CD14-positive monocyte (primary cell): ENCODE data around the gene DLG4. TPM values are rescaled to one million over a fixed set of nuclear protein-coding genes. Genes with fewer than 3 reads are reported as not detected.

Experiments used
- DNase-seq, 3 donors: peaks; one replicate each; pipeline ENCODE4 v3.0.0-alpha.2; 2011 to 2022
- H2AFZ ChIP-seq: 2 replicates; pipeline ENCODE4 v1.6.0; 2012; ENCODE audit warnings: mild to moderate bottlenecking, low read depth, low read length, inconsistent platforms; ENCODE audit not compliant: insufficient read depth, poor library complexity, severe bottlenecking
- H3K27ac ChIP-seq, 2 donors: 1 replicate in 1 of 2; 2 replicates in 1 of 2; pipeline ENCODE4 v1.5.1; 2012 to 2013; ENCODE audit warnings: low read length in 2 of 2, control low read depth in 1 of 2, inconsistent platforms in 1 of 2, low read depth in 1 of 2, mild to moderate bottlenecking in 1 of 2
- H3K27me3 ChIP-seq, 2 donors: one replicate each; pipeline versions ENCODE4 v1.6.0 to v1.6.1; 2011 to 2013; ENCODE audit warnings: low read length in 2 of 2; ENCODE audit not compliant: control insufficient read depth in 2 of 2, insufficient read depth in 2 of 2
- H3K36me3 ChIP-seq, 2 donors: replicated peaks in 1 of 2; 1 replicate in 1 of 2; 2 replicates in 1 of 2; pipeline versions ENCODE4 v1.5.1 to v1.6.1; 2012 to 2013; ENCODE audit warnings: low read length in 2 of 2, control low read depth in 1 of 2, inconsistent platforms in 1 of 2, mild to moderate bottlenecking in 1 of 2; ENCODE audit not compliant: insufficient read depth in 2 of 2, control insufficient read depth in 1 of 2
- H3K4me1 ChIP-seq, 2 donors: 1 replicate in 1 of 2; 2 replicates in 1 of 2; pipeline versions ENCODE4 v1.5.1 to v1.6.1; 2012 to 2013; ENCODE audit warnings: low read length in 2 of 2, control low read depth in 1 of 2, inconsistent platforms in 1 of 2, mild to moderate bottlenecking in 1 of 2, moderate library complexity in 1 of 2; ENCODE audit not compliant: insufficient read depth in 2 of 2, control insufficient read depth in 1 of 2
- H3K4me2 ChIP-seq: replicated peaks from 2 replicates; pipeline ENCODE3; 2012; ENCODE audit warnings: low read length, moderate library complexity, mild to moderate bottlenecking; ENCODE audit not compliant: poor library complexity, severe bottlenecking; ENCODE audit errors: extremely low read depth
- H3K4me3 ChIP-seq, 3 experiments: fragments of 200-600 bp in 1 of 3; sonication (generic) in 1 of 3; replicated peaks in 1 of 3; 1 replicate in 2 of 3; 2 replicates in 1 of 3; pipeline ENCODE4 v1.5.1; 2011 to 2013; ENCODE audit warnings: low read length in 3 of 3, mild to moderate bottlenecking in 3 of 3, control low read depth in 2 of 3, low read depth in 2 of 3, inconsistent platforms in 1 of 3, moderate library complexity in 1 of 3
- H3K79me2 ChIP-seq: 2 replicates; pipeline ENCODE4 v1.6.0; 2012; ENCODE audit warnings: mild to moderate bottlenecking, control low read depth, inconsistent platforms, low read length, moderate library complexity; ENCODE audit not compliant: insufficient read depth
- H3K9ac ChIP-seq: 2 replicates; pipeline ENCODE4 v1.6.0; 2017; ENCODE audit warnings: low read length, mild to moderate bottlenecking; ENCODE audit not compliant: insufficient read depth, poor library complexity, severe bottlenecking
- H3K9me3 ChIP-seq, 2 donors: replicated peaks in 1 of 2; 1 replicate in 1 of 2; 2 replicates in 1 of 2; pipeline versions ENCODE4 v1.5.1 to v1.6.1; 2012 to 2013; ENCODE audit warnings: low read length in 2 of 2, control low read depth in 1 of 2; ENCODE audit not compliant: control insufficient read depth in 1 of 2, insufficient read depth in 1 of 2
- H4K20me1 ChIP-seq: 2 replicates; pipeline ENCODE4 v1.6.0; 2012; ENCODE audit warnings: mild to moderate bottlenecking, low read length, control low read depth, moderate library complexity; ENCODE audit not compliant: insufficient read depth
- H3K27ac Mint-ChIP-seq, 7 donors: one replicate each; pipeline ENCODE4 v1.8.0; 2020; ENCODE audit warnings: mild to moderate bottlenecking in 7 of 7, mixed read lengths in 7 of 7, moderate library complexity in 6 of 7, inconsistent platforms in 2 of 7
- H3K27me3 Mint-ChIP-seq, 3 donors: one replicate each; pipeline ENCODE4 v1.8.0; 2021 to 2022; ENCODE audit warnings: low read depth in 3 of 3, mild to moderate bottlenecking in 3 of 3, mixed read lengths in 3 of 3, moderate library complexity in 3 of 3, inconsistent platforms in 1 of 3
- H3K36me3 Mint-ChIP-seq, 2 donors: one replicate each; pipeline ENCODE4 v1.8.0; 2020; ENCODE audit warnings: mixed read lengths in 2 of 2, inconsistent platforms in 1 of 2, mild to moderate bottlenecking in 1 of 2
- H3K4me1 Mint-ChIP-seq: one replicate; pipeline ENCODE4 v1.8.0; 2020; ENCODE audit warnings: mild to moderate bottlenecking, mixed read lengths
- H3K4me3 Mint-ChIP-seq, 2 donors: one replicate each; pipeline ENCODE4 v1.8.0; 2020; ENCODE audit warnings: mild to moderate bottlenecking in 2 of 2, mixed read lengths in 2 of 2, moderate library complexity in 1 of 2
- H3K9me3 Mint-ChIP-seq, 7 donors: one replicate each; pipeline ENCODE4 v1.8.0; 2020 to 2022; ENCODE audit warnings: mixed read lengths in 7 of 7, mild to moderate bottlenecking in 6 of 7, moderate library complexity in 6 of 7, inconsistent platforms in 2 of 7
- WGBS: methylation state at CpG from one replicate; pipeline ENCODE4 v1.1.5; 2013; ENCODE audit warnings: missing lambda C conversion rate; ENCODE audit not compliant: insufficient coverage; 5-methylcytosine and 5-hydroxymethylcytosine counted together
- intact Hi-C, 2 donors: fragments of 100-400 bp; cut with micrococcal nuclease; formaldehyde crosslinking; loops; one replicate each; pipeline versions ENCODE4 v1.15.0 to v1.15.1; 2023
- polyA plus RNA-seq, 3 donors: library from polyadenylated mRNA; depleted of rRNA in 1 of 3; unstranded in 2 of 3; stranded (reverse) in 1 of 3; fragments of 300-500 nt in 2 of 3; fragments of >200 nt in 1 of 3; fragmentation: Illumina TruSeq in 2 of 3; gene quantifications; 1 replicate in 2 of 3; 2 replicates in 1 of 3; pipeline ENCODE4 v1.2.3, GENCODE V29; 2012 to 2021
- TF ChIP-seq, protein P1 (sequence below): fragments of 200-600 bp; IDR thresholded peaks from one replicate; pipeline ENCODE4 v1.8.0; 2022; ENCODE audit warnings: antibody characterized with exemption, mild to moderate bottlenecking

DLG4 gene
- polyA plus RNA-seq, 3 donors, result 0.37 to 42.6 (median 0.39) TPM

DNA sequence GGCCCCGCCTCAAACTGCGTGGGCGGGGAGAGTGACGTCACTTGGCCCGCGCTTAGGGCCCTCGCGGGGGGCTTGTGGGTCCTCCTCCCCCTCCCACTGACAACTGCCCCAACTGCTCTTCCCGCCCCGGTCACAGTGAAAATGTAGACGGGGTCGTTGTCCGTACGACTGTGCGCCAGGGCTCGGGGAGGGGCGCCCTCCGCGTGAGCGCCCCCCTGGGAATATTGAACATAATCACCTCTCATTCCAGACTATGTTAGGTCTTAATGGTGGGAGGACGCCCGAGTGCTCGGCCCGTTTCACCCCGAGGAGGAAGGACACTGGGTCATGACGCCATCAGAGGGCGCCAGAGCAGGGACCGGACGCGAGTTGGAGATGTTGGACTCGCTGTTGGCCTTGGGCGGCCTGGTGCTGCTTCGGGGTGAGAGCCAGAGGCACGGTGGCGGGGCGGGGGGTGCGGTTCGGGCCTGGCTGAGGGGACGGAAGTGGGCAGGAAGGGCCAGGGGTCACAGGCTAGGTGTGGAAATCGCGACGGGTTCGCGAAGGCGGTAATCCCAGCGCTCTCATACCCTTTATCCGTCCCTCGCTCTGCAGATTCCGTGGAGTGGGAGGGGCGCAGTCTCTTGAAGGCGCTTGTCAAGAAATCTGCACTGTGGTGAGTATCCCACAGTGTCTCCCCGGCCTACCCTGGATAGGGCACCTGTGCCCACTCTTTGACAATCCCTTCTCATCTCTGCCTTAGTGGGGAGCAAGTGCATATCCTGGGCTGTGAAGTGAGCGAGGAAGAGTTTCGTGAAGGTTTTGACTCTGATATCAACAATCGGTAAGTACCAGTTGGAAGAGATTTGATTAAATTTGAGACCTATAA lies 32.8 kb upstream of the DLG4 start, which contains the start of gene ELP5:
ELP5 (plus strand) TSS at position 40 of the 868 bp plus-strand sequence; CDS start at position 376, 336 bp downstream.
- H3K27me3 Mint-ChIP-seq, result no peaks in the 10 kb centered on the region
- peak; percentile 88 to 96 (median 93) for DNase-seq
- H3K79me2 ChIP-seq, result peaks cover 57% of the 10 kb centered on the region
- H3K9me3 ChIP-seq, result no peaks in the 10 kb centered on the region
- intact Hi-C loops, result loop anchor here (2.0 to 10.0 kb wide), 5 partner anchors 35 to 312 kb away; partner anchors contain the start of genes EIF5A (in 2 of the 2), ACADVL (in 1 of the 2), DLG4 (in 1 of the 2) and SENP3 (in 1 of the 2)
- peak within 1 kb of the TSS; percentile 81 for H2AFZ ChIP-seq
- TF ChIP-seq, protein P1, sequence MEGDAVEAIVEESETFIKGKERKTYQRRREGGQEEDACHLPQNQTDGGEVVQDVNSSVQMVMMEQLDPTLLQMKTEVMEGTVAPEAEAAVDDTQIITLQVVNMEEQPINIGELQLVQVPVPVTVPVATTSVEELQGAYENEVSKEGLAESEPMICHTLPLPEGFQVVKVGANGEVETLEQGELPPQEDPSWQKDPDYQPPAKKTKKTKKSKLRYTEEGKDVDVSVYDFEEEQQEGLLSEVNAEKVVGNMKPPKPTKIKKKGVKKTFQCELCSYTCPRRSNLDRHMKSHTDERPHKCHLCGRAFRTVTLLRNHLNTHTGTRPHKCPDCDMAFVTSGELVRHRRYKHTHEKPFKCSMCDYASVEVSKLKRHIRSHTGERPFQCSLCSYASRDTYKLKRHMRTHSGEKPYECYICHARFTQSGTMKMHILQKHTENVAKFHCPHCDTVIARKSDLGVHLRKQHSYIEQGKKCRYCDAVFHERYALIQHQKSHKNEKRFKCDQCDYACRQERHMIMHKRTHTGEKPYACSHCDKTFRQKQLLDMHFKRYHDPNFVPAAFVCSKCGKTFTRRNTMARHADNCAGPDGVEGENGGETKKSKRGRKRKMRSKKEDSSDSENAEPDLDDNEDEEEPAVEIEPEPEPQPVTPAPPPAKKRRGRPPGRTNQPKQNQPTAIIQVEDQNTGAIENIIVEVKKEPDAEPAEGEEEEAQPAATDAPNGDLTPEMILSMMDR, result peak; percentile 28
- peak within 1 kb of the TSS; percentile 73 to 93 (median 87) for H3K4me3 ChIP-seq
- H3K27ac Mint-ChIP-seq, result peak within 1 kb of the TSS; percentile 99 to 100 (median 100)
- H3K27me3 ChIP-seq, result no peaks in the 10 kb centered on the region
- peaks cover 31 to 36% of the 10 kb centered on the region in 2 donors for H3K4me1 ChIP-seq
- H3K4me3 Mint-ChIP-seq, result peak within 1 kb of the TSS; percentile 90 to 95
- H4K20me1 ChIP-seq, result peaks cover 5% of the 10 kb centered on the region
- peaks cover 21 to 33% of the 10 kb centered on the region in 2 donors for H3K36me3 ChIP-seq
- H3K4me1 Mint-ChIP-seq, result peaks cover 34% of the 10 kb centered on the region
- H3K4me2 ChIP-seq, result peak within 1 kb of the TSS; percentile 86
- peaks cover 29 to 41% of the 10 kb centered on the region in 2 donors for H3K36me3 Mint-ChIP-seq
- peak within 1 kb of the TSS; percentile 97 for H3K9ac ChIP-seq
- WGBS, result under 1% methylated on average over 47 of the region's 55 CpGs
- no peaks in the 10 kb centered on the region for H3K9me3 Mint-ChIP-seq
- H3K27ac ChIP-seq, result peak within 1 kb of the TSS; percentile 100

DNA sequence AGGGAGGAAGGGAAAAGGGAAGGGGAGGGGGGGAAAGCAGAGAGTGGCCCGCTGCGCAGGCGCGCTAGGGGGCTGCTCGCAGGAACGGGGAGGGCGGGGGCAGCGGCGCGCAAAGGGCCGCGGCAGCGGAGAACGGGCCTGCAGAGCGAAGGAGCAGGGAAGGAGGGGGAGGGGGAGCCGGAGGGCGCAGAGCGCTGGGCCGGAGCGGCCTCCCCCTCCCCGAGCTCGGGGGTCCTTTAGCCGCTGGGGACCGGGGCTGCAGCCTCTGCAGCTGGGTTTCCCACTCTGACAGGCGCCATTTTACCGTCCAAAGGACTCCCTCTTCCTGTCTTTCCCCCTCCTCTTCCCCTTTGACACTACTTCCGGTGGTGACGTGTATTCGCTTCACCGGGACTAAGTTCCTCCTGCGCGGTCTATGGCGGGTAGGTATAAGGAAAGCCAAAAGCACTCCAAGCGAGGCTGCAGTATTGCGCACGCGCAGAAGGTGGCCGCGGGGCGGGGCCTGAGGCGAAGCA lies 32.1 kb upstream of the DLG4 start, which contains the start of gene CTDNEP1:
CTDNEP1 (minus strand) TSS at position 74 of the 515 bp plus-strand sequence. CDS start 438 bp downstream, outside the sequence.
- no peaks in the 10 kb centered on the region for H3K27me3 Mint-ChIP-seq
- Histone ChIP-seq H3K27ac (peak within 1 kb of the TSS; percentile 100), H3K36me3 (peaks cover 24 to 32% of the 10 kb centered on the region in 2 donors), H3K4me2 (peak within 1 kb of the TSS; percentile 86), H3K4me3 (peak within 1 kb of the TSS; percentile 73 to 93 (median 87)), H2AFZ (peak within 1 kb of the TSS; percentile 81), H3K27me3 (no peaks in the 10 kb centered on the region), H4K20me1 (peaks cover 5% of the 10 kb centered on the region), H3K9me3 (no peaks in the 10 kb centered on the region), H3K9ac (peak within 1 kb of the TSS; percentile 97), H3K4me1 (peaks cover 31 to 36% of the 10 kb centered on the region in 2 donors), H3K79me2 (peaks cover 64% of the 10 kb centered on the region)
- peak within 1 kb of the TSS; percentile 99 to 100 (median 100) for H3K27ac Mint-ChIP-seq
- TF ChIP-seq, protein P1, result no peak
- intact Hi-C loops, result loop anchor here (1.0 to 10.0 kb wide), 6 partner anchors 9 to 313 kb away; partner anchors contain the start of genes EIF5A (in 2 of the 2), ACADVL (in 1 of the 2), DLG4 (in 1 of the 2) and GABARAP (in 1 of the 2)
- 0% methylated on average over 13 of the region's 41 CpGs for WGBS
- peaks cover 28 to 39% of the 10 kb centered on the region in 2 donors for H3K36me3 Mint-ChIP-seq
- H3K9me3 Mint-ChIP-seq, result no peaks in the 10 kb centered on the region
- peaks cover 34% of the 10 kb centered on the region for H3K4me1 Mint-ChIP-seq
- peak within 1 kb of the TSS; percentile 90 to 95 for H3K4me3 Mint-ChIP-seq
- DNase-seq, result peak; percentile 98 to 100 (median 99)
